Measurements from ENCODE around the gene PIK3C2G. TPM values are rescaled to one million over a fixed set of nuclear protein-coding genes. Genes with fewer than 3 reads are reported as not detected.

PIK3C2G gene
- total RNA-seq, 1 donor from 2014 or later = not detected

- H3K9ac ChIP-seq = no peak overlapping the region
- Mint-ChIP-seq H3K4me1 (peaks cover 14% of the 10 kb centered on the region), H3K27ac (no peak overlapping the region), H3K27me3 (ENCODE audit: insufficient read depth, low read depth) (no peaks in the 10 kb centered on the region), H3K4me3 (no peak overlapping the region), H3K9me3 (no peaks in the 10 kb centered on the region), H3K36me3 (no peaks in the 10 kb centered on the region)
- H3K79me2 ChIP-seq (ENCODE audit: low read depth) = no peaks in the 10 kb centered on the region
- no peak overlapping the region for H3K4me2 ChIP-seq
- DNase-seq (ENCODE audit: low spot score) = peak; percentile 80
- TF ChIP-seq, protein P1, sequence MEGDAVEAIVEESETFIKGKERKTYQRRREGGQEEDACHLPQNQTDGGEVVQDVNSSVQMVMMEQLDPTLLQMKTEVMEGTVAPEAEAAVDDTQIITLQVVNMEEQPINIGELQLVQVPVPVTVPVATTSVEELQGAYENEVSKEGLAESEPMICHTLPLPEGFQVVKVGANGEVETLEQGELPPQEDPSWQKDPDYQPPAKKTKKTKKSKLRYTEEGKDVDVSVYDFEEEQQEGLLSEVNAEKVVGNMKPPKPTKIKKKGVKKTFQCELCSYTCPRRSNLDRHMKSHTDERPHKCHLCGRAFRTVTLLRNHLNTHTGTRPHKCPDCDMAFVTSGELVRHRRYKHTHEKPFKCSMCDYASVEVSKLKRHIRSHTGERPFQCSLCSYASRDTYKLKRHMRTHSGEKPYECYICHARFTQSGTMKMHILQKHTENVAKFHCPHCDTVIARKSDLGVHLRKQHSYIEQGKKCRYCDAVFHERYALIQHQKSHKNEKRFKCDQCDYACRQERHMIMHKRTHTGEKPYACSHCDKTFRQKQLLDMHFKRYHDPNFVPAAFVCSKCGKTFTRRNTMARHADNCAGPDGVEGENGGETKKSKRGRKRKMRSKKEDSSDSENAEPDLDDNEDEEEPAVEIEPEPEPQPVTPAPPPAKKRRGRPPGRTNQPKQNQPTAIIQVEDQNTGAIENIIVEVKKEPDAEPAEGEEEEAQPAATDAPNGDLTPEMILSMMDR (IDR thresholded peaks at IDR 0.05) = peak; percentile 94
- TF ChIP-seq EZH2phosphoT487 (IDR thresholded peaks at IDR 0.05) = no peak
- H4K20me1 ChIP-seq (ENCODE audit: low read depth) = no peaks in the 10 kb centered on the region
- peaks cover 14% of the 10 kb centered on the region for H3K4me1 ChIP-seq
- no peak overlapping the region for H2AFZ ChIP-seq (replicated peaks)
- H3F3A ChIP-seq (ENCODE audit: low read depth) = peaks cover 6% of the 10 kb centered on the region
- H3K27ac ChIP-seq = no peak overlapping the region
- no peaks in the 10 kb centered on the region for H3K9me3 ChIP-seq (ENCODE audit: low read depth)
- H3K4me3 ChIP-seq = no peak overlapping the region
- H3K36me3 ChIP-seq = no peaks in the 10 kb centered on the region
- no peaks in the 10 kb centered on the region for H3K27me3 ChIP-seq
Measured at GRCh38 chr12:18430425-18431048, 169.2 kb downstream of the PIK3C2G start.

GRCh38 chr12:18431771-18432170 lies 170.5 kb downstream of the PIK3C2G start:
- DNase-seq (ENCODE audit: low spot score) = no peak
- Mint-ChIP-seq H3K36me3 (no peaks in the 10 kb centered on the region), H3K27me3 (ENCODE audit: insufficient read depth, low read depth) (no peaks in the 10 kb centered on the region), H3K9me3 (no peaks in the 10 kb centered on the region), H3K4me3 (no peak overlapping the region), H3K4me1 (peaks cover 14% of the 10 kb centered on the region), H3K27ac (no peak overlapping the region)
- Histone ChIP-seq H3K4me1 (peaks cover 14% of the 10 kb centered on the region), H3F3A (ENCODE audit: low read depth) (peaks cover 6% of the 10 kb centered on the region), H3K4me3 (no peak overlapping the region), H3K9me3 (ENCODE audit: low read depth) (no peaks in the 10 kb centered on the region), H3K4me2 (no peak overlapping the region), H3K9ac (no peak overlapping the region), H3K27ac (no peak overlapping the region), H3K36me3 (no peaks in the 10 kb centered on the region), H4K20me1 (ENCODE audit: low read depth) (no peaks in the 10 kb centered on the region), H3K27me3 (no peaks in the 10 kb centered on the region), H2AFZ (replicated peaks) (no peak overlapping the region), H3K79me2 (ENCODE audit: low read depth) (no peaks in the 10 kb centered on the region)
- TF ChIP-seq, protein P1 (IDR thresholded peaks at IDR 0.05) = no peak
- TF ChIP-seq EZH2phosphoT487 (IDR thresholded peaks at IDR 0.05) (no peak), EZH2 (IDR thresholded peaks at IDR 0.05) (no peak)

GRCh38 chr12:18432206-18432605 lies 170.9 kb downstream of the PIK3C2G start:
- no peak for DNase-seq (ENCODE audit: low spot score)
- no peak overlapping the region for H3K4me2 ChIP-seq
- peaks cover 14% of the 10 kb centered on the region for H3K4me1 ChIP-seq
- H3F3A ChIP-seq (ENCODE audit: low read depth) = peaks cover 6% of the 10 kb centered on the region
- H3K4me3 ChIP-seq = no peak overlapping the region
- H3K79me2 ChIP-seq (ENCODE audit: low read depth) = no peaks in the 10 kb centered on the region
- no peaks in the 10 kb centered on the region for H3K36me3 Mint-ChIP-seq
- H3K9ac ChIP-seq = no peak overlapping the region
- no peaks in the 10 kb centered on the region for H4K20me1 ChIP-seq (ENCODE audit: low read depth)
- H3K27ac Mint-ChIP-seq = no peak overlapping the region
- peaks cover 14% of the 10 kb centered on the region for H3K4me1 Mint-ChIP-seq
- no peak for TF ChIP-seq EZH2phosphoT487 (IDR thresholded peaks at IDR 0.05)
- TF ChIP-seq, protein P1 (IDR thresholded peaks at IDR 0.05) = no peak
- TF ChIP-seq EZH2 (IDR thresholded peaks at IDR 0.05) = no peak
- H3K27ac ChIP-seq = no peak overlapping the region
- H3K4me3 Mint-ChIP-seq = no peak overlapping the region
- no peaks in the 10 kb centered on the region for H3K36me3 ChIP-seq
- no peaks in the 10 kb centered on the region for H3K9me3 Mint-ChIP-seq
- H2AFZ ChIP-seq (replicated peaks) = no peak overlapping the region
- H3K27me3 ChIP-seq = no peaks in the 10 kb centered on the region
- H3K9me3 ChIP-seq (ENCODE audit: low read depth) = no peaks in the 10 kb centered on the region
- H3K27me3 Mint-ChIP-seq (ENCODE audit: insufficient read depth, low read depth) = no peaks in the 10 kb centered on the region
